COLO829 (cell line): Measurements from ENCODE around the gene TRMT2A.

ENCODE experiments used
- DNase-seq: peaks from one replicate; pipeline ENCODE4 v3.0.0; 2012; ENCODE audit warnings: low spot score

The TRMT2A gene

DNA sequence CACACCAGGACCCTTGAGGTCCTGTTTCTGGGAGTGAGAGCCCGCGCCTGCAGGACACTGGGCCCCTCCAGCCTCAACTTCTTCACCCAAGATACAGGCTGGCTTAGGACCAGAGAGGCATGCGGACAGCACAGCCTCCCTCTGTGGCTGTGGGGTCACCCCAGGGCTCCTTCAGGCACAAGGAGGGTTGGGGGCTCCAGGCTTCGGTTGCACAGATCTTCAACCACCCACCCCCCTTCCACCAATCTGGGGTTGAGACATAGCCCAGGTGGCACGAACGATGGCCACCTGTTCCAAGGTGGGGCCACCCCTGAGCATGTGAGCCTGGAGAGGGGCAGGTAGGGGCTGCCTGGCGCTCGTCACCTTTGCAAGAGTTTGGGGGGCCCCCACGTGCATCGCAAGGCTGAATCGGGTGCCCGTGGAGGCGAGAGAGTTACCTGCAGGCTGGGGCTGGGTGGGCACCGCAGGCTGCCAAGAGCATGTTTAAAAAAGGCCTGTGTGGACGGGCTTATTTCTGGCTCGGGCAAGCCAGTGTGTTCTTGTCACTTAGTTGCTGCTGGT lies 15.7 kb upstream of the TRMT2A start:
- no peak for DNase-seq

DNA sequence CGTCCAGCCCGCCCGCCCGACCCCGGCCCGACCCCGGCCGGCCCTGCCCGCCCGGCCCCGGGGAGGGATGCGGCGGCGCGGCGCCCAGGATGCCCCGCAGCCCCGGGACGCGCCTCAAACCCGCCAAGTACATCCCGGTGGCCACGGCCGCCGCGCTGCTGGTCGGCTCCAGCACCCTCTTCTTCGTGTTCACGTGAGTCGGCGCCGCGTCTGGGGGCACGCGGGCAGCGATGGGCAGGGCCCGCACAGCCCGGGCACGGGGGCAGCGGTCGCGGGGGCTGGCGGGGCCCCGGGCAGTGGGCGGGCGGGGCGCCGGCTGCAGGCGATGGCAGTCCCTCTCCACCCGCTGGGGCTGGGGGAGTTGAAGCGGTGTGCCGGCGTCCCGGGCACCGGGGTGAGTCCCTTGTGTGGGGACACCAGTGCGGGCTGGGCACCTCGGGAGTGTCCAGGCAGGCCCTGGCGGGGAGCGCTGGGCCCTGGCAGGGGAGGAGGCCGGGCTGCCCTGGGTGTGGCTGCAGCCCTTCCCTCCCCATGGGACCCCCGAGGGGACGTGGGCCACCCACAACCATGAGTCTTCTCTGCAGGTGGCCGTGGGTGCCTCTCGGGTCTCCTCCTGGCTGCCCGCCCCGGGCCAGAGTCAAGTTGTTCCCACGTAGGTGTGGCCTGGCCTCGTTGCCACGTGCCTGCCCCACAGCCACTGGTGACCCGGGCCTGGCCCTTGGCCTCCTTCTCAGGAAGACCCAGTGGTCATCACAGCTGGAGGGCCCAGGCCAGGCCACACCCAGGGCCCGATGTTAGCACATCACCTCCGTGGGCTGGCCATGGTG lies 15.0 kb upstream of the TRMT2A start:
- DNase-seq: no peak

DNA sequence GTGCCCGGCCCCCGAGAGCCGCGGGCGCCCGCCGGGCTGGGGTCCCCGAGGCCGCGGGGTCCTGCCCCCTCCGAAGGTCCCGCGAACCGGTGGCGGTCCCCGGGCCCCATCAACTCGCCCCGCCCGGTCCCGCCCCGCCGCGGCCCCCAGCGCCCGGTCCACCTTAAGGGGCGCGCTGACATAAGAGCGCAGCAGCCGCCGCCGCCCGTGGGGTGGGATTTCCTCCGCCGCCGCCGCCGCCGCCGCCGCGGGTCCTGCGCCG lies 14.5 kb upstream of the TRMT2A start, which contains the start of gene ZDHHC8:
TSS of gene ZDHHC8 (plus strand) at position 208 of the 262 bp plus-strand sequence. CDS start 144 bp downstream, outside the sequence.
- DNase-seq: no peak

DNA sequence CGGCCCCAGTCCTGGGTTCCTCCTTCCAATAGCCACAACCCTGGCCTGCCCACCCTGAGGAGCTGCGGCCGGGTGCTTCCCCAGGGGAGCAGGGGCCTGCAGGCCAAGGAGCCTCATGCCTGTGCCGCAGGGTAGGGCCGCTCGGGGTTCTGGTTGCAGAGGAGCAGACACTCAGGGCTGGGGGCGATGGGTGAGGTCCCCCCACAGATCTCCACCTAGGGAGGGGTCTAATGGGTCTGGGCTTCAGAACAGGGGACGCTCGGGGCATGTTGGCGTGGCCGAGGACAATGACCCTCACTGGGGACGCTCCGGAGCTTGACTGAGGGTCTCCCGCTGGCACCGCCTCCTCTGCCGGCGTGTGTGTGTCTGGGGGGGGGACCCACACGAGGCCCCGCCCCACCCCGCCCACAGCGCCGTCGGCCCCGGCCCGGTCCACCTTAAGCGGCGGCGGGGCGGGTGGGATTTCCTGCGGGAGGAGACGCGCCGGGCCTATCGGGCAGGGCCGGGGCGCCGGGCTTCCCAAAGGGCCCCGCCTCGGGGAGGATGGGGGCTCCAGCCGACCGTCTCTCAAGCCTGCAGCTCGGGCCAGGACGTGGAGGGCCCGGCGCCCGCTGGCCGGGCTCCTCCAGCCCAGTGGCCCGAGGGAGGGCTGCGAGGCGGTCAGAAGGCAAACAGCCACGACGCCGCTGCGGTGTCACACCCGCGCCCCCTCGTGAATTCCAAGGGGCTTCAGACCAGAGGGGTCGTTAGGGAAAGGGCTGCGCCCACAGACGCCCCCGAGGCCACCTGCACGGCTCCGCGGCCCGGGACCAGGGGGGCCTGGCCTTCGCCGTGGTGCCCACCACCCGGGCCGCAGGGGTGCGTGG lies 13.9 kb upstream of the TRMT2A start:
- DNase-seq: no peak

- no peak for DNase-seq
These were observed 13.3 kb upstream of the TRMT2A start for GRCh38 chr22:20130319-20130718.

- DNase-seq: no peak
These were observed 12.7 kb upstream of the TRMT2A start for GRCh38 chr22:20129747-20130014.

GRCh38 chr22:20128902-20129746 lies 12.1 kb upstream of the TRMT2A start:
- DNase-seq: no peak

- DNase-seq: no peak
These were observed 11.5 kb upstream of the TRMT2A start for GRCh38 chr22:20128619-20128901.

GRCh38 chr22:20127869-20128618 lies 11.0 kb upstream of the TRMT2A start:
- DNase-seq: no peak

DNA sequence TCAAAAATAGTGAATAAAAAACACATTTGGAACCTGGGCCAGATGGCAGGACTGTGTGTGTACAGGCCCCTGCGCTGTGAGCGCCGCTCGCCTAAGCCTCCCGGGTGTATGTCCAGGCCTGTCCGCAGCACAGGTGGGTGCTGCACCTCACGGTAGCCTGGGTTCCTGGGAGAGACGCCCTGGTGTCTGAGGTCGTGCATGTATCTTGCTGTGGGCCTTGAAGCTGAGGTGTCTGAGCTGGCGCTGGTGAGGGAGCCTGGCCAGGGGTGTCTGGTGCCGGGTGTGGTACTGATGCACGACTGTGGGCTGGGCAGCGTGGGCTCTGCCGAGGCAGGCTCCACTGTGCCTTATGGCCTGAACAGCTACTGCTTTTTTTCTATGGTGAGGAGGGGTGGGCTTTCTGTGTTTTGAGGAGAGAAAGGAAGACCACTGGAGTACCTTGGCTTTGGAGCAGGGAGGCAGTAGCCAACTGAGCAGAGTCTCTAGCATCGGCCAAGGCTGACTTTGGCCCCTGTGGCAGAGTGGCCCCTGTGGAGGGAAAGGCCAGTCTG lies 10.4 kb upstream of the TRMT2A start:
- no peak for DNase-seq

GRCh38 chr22:20126284-20127029 lies 9.4 kb upstream of the TRMT2A start:
- DNase-seq: no peak

GRCh38 chr22:20125201-20126174 lies 8.5 kb upstream of the TRMT2A start:
- DNase-seq: no peak

DNA sequence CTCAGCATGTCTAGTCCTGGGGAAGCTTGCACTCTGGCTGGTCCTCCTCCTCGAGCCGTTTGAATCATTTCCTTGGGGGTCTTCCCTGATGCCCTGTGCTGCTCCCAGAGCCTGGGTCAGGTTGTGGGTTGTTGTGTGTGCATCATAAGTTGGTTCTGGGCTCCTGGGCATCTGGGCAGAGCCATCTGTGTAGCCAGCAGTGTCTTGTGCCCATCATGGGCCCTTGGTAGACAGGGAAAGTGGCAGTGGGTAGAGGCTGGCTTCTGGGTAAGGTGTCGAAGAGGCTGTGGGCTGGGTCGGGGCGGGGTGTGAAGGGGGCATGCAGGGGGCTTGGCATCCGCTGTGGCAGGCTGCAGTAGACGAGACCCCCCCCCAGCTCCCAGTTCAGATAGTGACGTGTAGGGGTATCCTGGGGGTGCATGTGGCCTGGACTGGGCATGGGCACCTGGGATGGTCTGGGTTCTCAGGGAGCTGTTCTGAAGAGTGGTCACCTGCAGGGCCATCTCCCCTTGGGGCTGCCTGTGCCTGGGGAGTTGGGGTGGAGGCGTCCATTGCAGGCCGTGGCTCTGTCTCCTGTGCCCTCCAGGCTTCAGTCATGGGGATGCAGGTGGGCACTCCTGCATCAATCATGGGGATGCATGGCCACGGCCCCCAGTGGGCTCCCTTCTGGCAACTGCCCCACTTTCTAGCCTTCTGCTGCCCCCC lies 7.2 kb upstream of the TRMT2A start:
- DNase-seq: no peak

GRCh38 chr22:20123366-20124082 lies 6.5 kb upstream of the TRMT2A start:
- no peak for DNase-seq

DNA sequence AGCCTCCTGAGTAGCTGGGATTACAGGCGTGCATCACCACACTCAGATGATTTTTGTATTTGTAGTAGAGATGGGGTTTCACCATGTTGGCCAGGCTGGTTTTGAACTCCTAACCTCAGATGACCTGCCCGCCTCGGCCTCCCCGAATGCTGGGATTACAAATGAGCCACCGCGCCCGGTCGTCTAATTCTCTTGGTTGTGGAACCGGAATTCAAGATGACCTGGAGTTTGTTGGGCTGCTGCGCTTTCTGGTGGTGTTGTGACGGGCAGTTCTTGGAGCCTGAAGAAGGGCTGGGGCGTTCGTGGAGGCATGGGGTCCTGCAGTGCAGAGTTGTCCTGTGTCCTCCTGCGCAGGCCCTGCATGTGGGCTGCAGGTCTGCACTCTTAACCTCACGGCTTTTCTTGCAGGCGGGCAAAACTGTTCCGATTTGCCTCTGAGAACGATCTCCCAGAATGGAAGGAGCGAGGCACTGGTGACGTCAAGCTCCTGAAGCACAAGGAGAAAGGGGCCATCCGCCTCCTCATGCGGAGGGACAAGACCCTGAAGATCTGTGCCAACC lies 4.9 kb upstream of the TRMT2A start:
- no peak for DNase-seq

- DNase-seq: no peak
These were observed 1.4 kb upstream of the TRMT2A start for GRCh38 chr22:20118300-20119020.

- peak; percentile 40 for DNase-seq
These were observed 740 bp upstream of the TRMT2A start for GRCh38 chr22:20117633-20118299.
